ENCODE measurements around the gene HEY2.
"Not testable (repeated sequence)": the region's sequence is repeated elsewhere in the genome, so short reads cannot be mapped to it uniquely, and the experiment has no call there.

The HEY2 gene

GRCh38 chr6:125804264-125804663, 54.8 kb downstream of the HEY2 start:
- Mint-ChIP-seq H3K27me3 (ENCODE audit: low read depth) (no peaks in the 10 kb centered on the region), H3K27ac (no peak overlapping the region), H3K9me3 (no peaks in the 10 kb centered on the region), H3K36me3 (ENCODE audit: low read depth) (peaks cover 28% of the 10 kb centered on the region), H3K4me3 (peak overlapping the region; percentile 24), H3K4me1 (ENCODE audit: low read depth) (peaks cover 56% of the 10 kb centered on the region)
- no peak for DNase-seq (ENCODE audit: low spot score)

GRCh38 chr6:125804866-125805425, 55.5 kb downstream of the HEY2 start:
- Mint-ChIP-seq H3K4me1 (ENCODE audit: low read depth) (peaks cover 56% of the 10 kb centered on the region), H3K36me3 (ENCODE audit: low read depth) (peaks cover 23% of the 10 kb centered on the region)
- H3K9me3 Mint-ChIP-seq; H3K4me3 Mint-ChIP-seq; H3K27ac Mint-ChIP-seq; H3K27me3 Mint-ChIP-seq (ENCODE audit: low read depth); DNase-seq (ENCODE audit: low spot score): not testable (repeated sequence)

GRCh38 chr6:125806813-125807212, 57.4 kb downstream of the HEY2 start:
- no peaks in the 10 kb centered on the region for H3K9me3 Mint-ChIP-seq
- peaks cover 62% of the 10 kb centered on the region for H3K4me1 Mint-ChIP-seq (ENCODE audit: low read depth)
- peaks cover 24% of the 10 kb centered on the region for H3K36me3 Mint-ChIP-seq (ENCODE audit: low read depth)
- H3K27me3 Mint-ChIP-seq (ENCODE audit: low read depth) = no peaks in the 10 kb centered on the region
- no peak for DNase-seq (ENCODE audit: low spot score)
- H3K27ac Mint-ChIP-seq = peak overlapping the region; percentile 37
- no peak overlapping the region for H3K4me3 Mint-ChIP-seq

GRCh38 chr6:125807293-125807692, 57.9 kb downstream of the HEY2 start:
- no peak for DNase-seq (ENCODE audit: low spot score)
- Mint-ChIP-seq H3K9me3 (no peaks in the 10 kb centered on the region), H3K27ac (peak overlapping the region; percentile 37), H3K36me3 (ENCODE audit: low read depth) (peaks cover 22% of the 10 kb centered on the region), H3K4me3 (no peak overlapping the region), H3K4me1 (ENCODE audit: low read depth) (peaks cover 59% of the 10 kb centered on the region), H3K27me3 (ENCODE audit: low read depth) (no peaks in the 10 kb centered on the region)

- no peak for DNase-seq (ENCODE audit: low spot score)
- peak overlapping the region; percentile 1 for H3K4me3 Mint-ChIP-seq
- no peak overlapping the region for H3K27ac Mint-ChIP-seq
- H3K27me3 Mint-ChIP-seq (ENCODE audit: low read depth) = no peaks in the 10 kb centered on the region
- H3K9me3 Mint-ChIP-seq = no peaks in the 10 kb centered on the region
- peaks cover 20% of the 10 kb centered on the region for H3K36me3 Mint-ChIP-seq (ENCODE audit: low read depth)
- H3K4me1 Mint-ChIP-seq (ENCODE audit: low read depth) = peaks cover 58% of the 10 kb centered on the region
Observed at GRCh38 chr6:125808060-125808459, 58.6 kb downstream of the HEY2 start.

GRCh38 chr6:125808591-125808990, 59.2 kb downstream of the HEY2 start:
- H3K27ac Mint-ChIP-seq = no peak overlapping the region
- H3K27me3 Mint-ChIP-seq (ENCODE audit: low read depth) = no peaks in the 10 kb centered on the region
- H3K4me1 Mint-ChIP-seq (ENCODE audit: low read depth) = peaks cover 53% of the 10 kb centered on the region

GRCh38 chr6:125809570-125810170, 60.2 kb downstream of the HEY2 start:
- no peak overlapping the region for H3K27ac Mint-ChIP-seq
- H3K9me3 Mint-ChIP-seq = no peaks in the 10 kb centered on the region
- H3K36me3 Mint-ChIP-seq (ENCODE audit: low read depth) = peaks cover 16% of the 10 kb centered on the region
- H3K4me1 Mint-ChIP-seq (ENCODE audit: low read depth) = peaks cover 50% of the 10 kb centered on the region
- DNase-seq (ENCODE audit: low spot score) = no peak
- no peaks in the 10 kb centered on the region for H3K27me3 Mint-ChIP-seq (ENCODE audit: low read depth)
- H3K4me3 Mint-ChIP-seq = no peak overlapping the region

More at GRCh38 chr6:125808591-125808990, 59.2 kb downstream of the HEY2 start:
- no peaks in the 10 kb centered on the region for H3K9me3 Mint-ChIP-seq
- DNase-seq (ENCODE audit: low spot score) = no peak
- H3K36me3 Mint-ChIP-seq (ENCODE audit: low read depth) = peaks cover 20% of the 10 kb centered on the region
- no peak overlapping the region for H3K4me3 Mint-ChIP-seq

GRCh38 chr6:125810445-125810844, 61.0 kb downstream of the HEY2 start:
- Mint-ChIP-seq H3K4me3 (no peak overlapping the region), H3K27ac (no peak overlapping the region), H3K27me3 (ENCODE audit: low read depth) (no peaks in the 10 kb centered on the region), H3K4me1 (ENCODE audit: low read depth) (peaks cover 51% of the 10 kb centered on the region), H3K9me3 (no peaks in the 10 kb centered on the region), H3K36me3 (ENCODE audit: low read depth) (peaks cover 20% of the 10 kb centered on the region)
- DNase-seq (ENCODE audit: low spot score) = no peak

Measured in T-helper 2 cell treated with Interferon-gamma antibody and Interleukin-4, amounts not matched to agents 5 μg/mL and 100 μg/mL, for 36 hours (primary cell).